B cell (primary cell): ENCODE results near the gene RAI1. TPM values are rescaled to one million over a fixed set of nuclear protein-coding genes. Genes with fewer than 3 reads are reported as not detected.

Experiments used
- ATAC-seq: fragments of 200-7000 bp; cut with Tn5 transposase; one replicate; pipeline ENCODE4 v1.10.0; 2021; ENCODE audit warnings: low read depth, mild to moderate bottlenecking, moderate number of reproducible peaks, moderate library complexity
- CTCF ChIA-PET: fragments of 350-600 bp; sonication (Branson Sonifier 250); formaldehyde crosslinking; loops from one replicate; lab custom pipeline; 2021; ENCODE audit warnings: antibody characterized with exemption, inconsistent platforms; lab: Charles Lee
- POLR2A ChIA-PET: fragments of 350-600 bp; sonication (Branson Sonifier 250); formaldehyde crosslinking; loops from one replicate; lab custom pipeline; 2021; ENCODE audit warnings: antibody characterized with exemption; lab: Charles Lee
- DNase-seq: peaks from one replicate; pipeline ENCODE4 v3.0.0; 2013
- H2AFZ ChIP-seq: 2 replicates; pipeline ENCODE4 v1.6.1; 2012; ENCODE audit warnings: mild to moderate bottlenecking, low read depth, low read length; ENCODE audit not compliant: insufficient read depth, poor library complexity, severe bottlenecking
- H3K27ac ChIP-seq, 2 donors: 1 replicate in 1 of 2; 2 replicates in 1 of 2; pipeline ENCODE4 v1.5.1; 2012 to 2013; ENCODE audit warnings: low read length in 2 of 2, mild to moderate bottlenecking in 2 of 2, moderate library complexity in 1 of 2
- H3K27me3 ChIP-seq, 4 experiments: fragments of 200-600 bp in 1 of 4; sonication (generic) in 1 of 4; replicated peaks in 1 of 4; 1 replicate in 2 of 4; 2 replicates in 2 of 4; pipeline versions ENCODE4 v1.6.1 to v1.7.0; 2013 to 2016; ENCODE audit warnings: low read length in 3 of 4, mild to moderate bottlenecking in 2 of 4, mixed read lengths in 1 of 4, moderate library complexity in 1 of 4; ENCODE audit not compliant: insufficient read depth in 4 of 4, control insufficient read depth in 3 of 4; ENCODE audit errors: control extremely low read depth in 1 of 4
- H3K36me3 ChIP-seq, 2 experiments: replicated peaks in 1 of 2; 1 replicate in 1 of 2; 2 replicates in 1 of 2; pipeline versions ENCODE4 v1.6.1 to v1.7.1; 2013; ENCODE audit warnings: low read length in 1 of 2; ENCODE audit not compliant: insufficient read depth in 2 of 2, control insufficient read depth in 1 of 2; ENCODE audit errors: control extremely low read depth in 1 of 2, extremely low read depth in 1 of 2
- H3K4me1 ChIP-seq, 2 donors: fragments of 200-600 bp in 1 of 2; sonication (generic) in 1 of 2; 1 replicate in 1 of 2; 2 replicates in 1 of 2; pipeline versions ENCODE4 v1.5.1 to v1.6.1; 2013 to 2017; ENCODE audit warnings: low read length in 2 of 2; ENCODE audit not compliant: control insufficient read depth in 2 of 2, insufficient read depth in 2 of 2
- H3K4me2 ChIP-seq: replicated peaks from 2 replicates; pipeline ENCODE3; 2012; ENCODE audit warnings: mild to moderate bottlenecking, low read depth, low read length; ENCODE audit not compliant: poor library complexity, severe bottlenecking
- H3K4me3 ChIP-seq, 5 experiments: fragments of 200-600 bp in 1 of 5; sonication (generic) in 1 of 5; 1 replicate in 3 of 5; 2 replicates in 2 of 5; pipeline versions ENCODE4 v1.5.1 to v1.7.0; 2011 to 2016; ENCODE audit warnings: low read length in 4 of 5, mild to moderate bottlenecking in 4 of 5, low read depth in 2 of 5, control low read depth in 1 of 5, moderate library complexity in 1 of 5; ENCODE audit not compliant: insufficient read depth in 1 of 5; ENCODE audit errors: control extremely low read depth in 1 of 5, extremely low read depth in 1 of 5
- H3K79me2 ChIP-seq: fragments of 200-600 bp; sonication (generic); one replicate; pipeline ENCODE4 v1.6.0; 2016; ENCODE audit warnings: low read length; ENCODE audit not compliant: control insufficient read depth, insufficient read depth
- H3K9ac ChIP-seq: fragments of 200-600 bp; sonication (generic); 2 replicates; pipeline ENCODE4 v1.6.1; 2017; ENCODE audit warnings: mild to moderate bottlenecking, low read length, moderate library complexity
- H3K9me3 ChIP-seq, 3 donors: one replicate each; pipeline versions ENCODE4 v1.6.1 to v1.7.1; 2013; ENCODE audit warnings: low read length in 2 of 3; ENCODE audit not compliant: control insufficient read depth in 2 of 3, insufficient read depth in 1 of 3; ENCODE audit errors: control extremely low read depth in 1 of 3
- H4K20me1 ChIP-seq: 2 replicates; pipeline ENCODE4 v1.6.0; 2012; ENCODE audit warnings: mild to moderate bottlenecking, low read length; ENCODE audit not compliant: insufficient read depth, control insufficient read depth, poor library complexity, severe bottlenecking
- H3K27ac Mint-ChIP-seq: one replicate; pipeline ENCODE4 v1.8.0; 2021; ENCODE audit warnings: mixed read lengths
- H3K27me3 Mint-ChIP-seq: one replicate; pipeline ENCODE4 v1.8.0; 2021; ENCODE audit warnings: mixed read lengths
- H3K4me1 Mint-ChIP-seq: one replicate; pipeline ENCODE4 v1.8.0; 2021; ENCODE audit warnings: mixed read lengths
- H3K4me3 Mint-ChIP-seq: one replicate; pipeline ENCODE4 v1.8.0; 2021; ENCODE audit warnings: mixed read lengths
- H3K9me3 Mint-ChIP-seq: one replicate; pipeline ENCODE4 v1.8.0; 2022; ENCODE audit warnings: mixed read lengths; ENCODE audit not compliant: insufficient read depth
- CTCF ChIP-seq: fragments of 200-600 bp; IDR thresholded peaks from one replicate; pipeline ENCODE4 v1.8.0; 2022; ENCODE audit warnings: antibody characterized with exemption, mild to moderate bottlenecking
- EZH2 ChIP-seq: IDR thresholded peaks from 2 replicates; pipeline ENCODE4 v1.6.1; 2012; ENCODE audit warnings: borderline replicate concordance, low read depth, mild to moderate bottlenecking, moderate library complexity, low read length; ENCODE audit not compliant: insufficient read depth, poor library complexity, severe bottlenecking
- WGBS: methylation state at CpG from one replicate; pipeline ENCODE4 v1.1.5; 2013; ENCODE audit warnings: missing lambda C conversion rate; ENCODE audit not compliant: insufficient coverage; 5-methylcytosine and 5-hydroxymethylcytosine counted together
- intact Hi-C: fragments of 100-400 bp; cut with micrococcal nuclease; formaldehyde crosslinking; loops from one replicate; pipeline ENCODE4 v1.10.0; 2022
- polyA plus RNA-seq: library from polyadenylated mRNA; depleted of rRNA; stranded (reverse); fragments of >200 nt; gene quantifications from 2 replicates; pipeline ENCODE4 v1.2.3, GENCODE V29; 2012
- total RNA-seq, 2 donors: library from RNA; stranded (reverse); fragments of 120-200 nt in 1 of 2; gene quantifications; 1 replicate in 1 of 2; 2 replicates in 1 of 2; pipeline versions ENCODE4 v1.2.3 to v1.2.4, GENCODE V29; 2013 to 2022

The RAI1 gene
- total and polyA plus RNA-seq, 2 donors (not counting 1 experiment from before 2014, with no cell fraction given), result 4.7 to 34.0 TPM

GRCh38 chr17:17710355-17710727 lies 29.1 kb downstream of the RAI1 start:
- ChIA-PET CTCF (interaction anchor here (1.2 kb wide), 1 partner anchor 150 kb away, joined by 3 read pairs; no protein-coding TSS in a partner anchor), POLR2A (interaction anchor here (1.3 kb wide), 1 partner anchor 15 kb away, joined by 4 read pairs; no protein-coding TSS in a partner anchor)
- ATAC-seq (no peak), DNase-seq (no peak)
- H3K9ac ChIP-seq, result no peak overlapping the region
- H3K27ac ChIP-seq, result no peak overlapping the region
- no peak overlapping the region for H3K4me3 ChIP-seq
- H3K4me2 ChIP-seq, result no peak overlapping the region
- peaks cover 49% of the 10 kb centered on the region for H3K79me2 ChIP-seq
- Mint-ChIP-seq H3K27ac (no peak overlapping the region), H3K27me3 (no peaks in the 10 kb centered on the region), H3K9me3 (no peaks in the 10 kb centered on the region), H3K4me3 (no peak overlapping the region), H3K4me1 (peaks cover 18% of the 10 kb centered on the region)
- WGBS, result 93% methylated on average over 3 of the region's 4 CpGs
- H3K4me1 ChIP-seq, result peaks cover 12 to 24% of the 10 kb centered on the region in 2 donors
- peaks cover 35% of the 10 kb centered on the region for H4K20me1 ChIP-seq
- intact Hi-C loops, result no loop called here
- H3K27me3 ChIP-seq, result no peaks in the 10 kb centered on the region
- peaks cover 0 to 4% of the 10 kb centered on the region in 2 experiments for H3K36me3 ChIP-seq
- no peaks in the 10 kb centered on the region for H3K9me3 ChIP-seq
- H2AFZ ChIP-seq, result no peak overlapping the region
- TF ChIP-seq EZH2, result no peak
- TF ChIP-seq CTCF, result no peak

- H3K4me3 ChIP-seq, result no peak overlapping the region
- TF ChIP-seq CTCF (no peak), EZH2 (no peak)
- 94% methylated on average over 12 of the region's 16 CpGs for WGBS
- H4K20me1 ChIP-seq, result peaks cover 40% of the 10 kb centered on the region
- H3K4me1 ChIP-seq, result peaks cover 12 to 24% of the 10 kb centered on the region in 2 donors
- Mint-ChIP-seq H3K4me1 (peaks cover 18% of the 10 kb centered on the region), H3K9me3 (no peaks in the 10 kb centered on the region), H3K27me3 (no peaks in the 10 kb centered on the region), H3K4me3 (no peak overlapping the region), H3K27ac (no peak overlapping the region)
- H3K36me3 ChIP-seq, result peaks cover 0 to 4% of the 10 kb centered on the region in 2 experiments
- H3K79me2 ChIP-seq, result peaks cover 52% of the 10 kb centered on the region
- H3K9me3 ChIP-seq, result no peaks in the 10 kb centered on the region
- no peak overlapping the region for H3K27ac ChIP-seq
- H3K27me3 ChIP-seq, result no peaks in the 10 kb centered on the region
- H3K9ac ChIP-seq, result no peak overlapping the region
- DNase-seq (no peak), ATAC-seq (no peak)
- intact Hi-C loops, result no loop called here
- ChIA-PET POLR2A (interaction anchor here (1.3 kb wide), 1 partner anchor 15 kb away, joined by 4 read pairs; no protein-coding TSS in a partner anchor), CTCF (no interaction called here)
- no peak overlapping the region for H2AFZ ChIP-seq
- H3K4me2 ChIP-seq, result no peak overlapping the region
These were observed 29.7 kb downstream of the RAI1 start for GRCh38 chr17:17710728-17711541.
